Ishikawa (cell line): Measurements from ENCODE around the gene CPED1.

ENCODE experiments used
- CEBPB ChIP-seq: IDR thresholded peaks from 2 replicates; pipeline ENCODE4 v1.6.1; 2012
- CREB1 ChIP-seq: IDR thresholded peaks from 2 replicates; pipeline ENCODE4 v1.6.1; 2012; ENCODE audit warnings: low read depth
- EGR1 ChIP-seq: IDR thresholded peaks from 2 replicates; pipeline ENCODE4 v1.6.1; 2012
- EP300 ChIP-seq: IDR thresholded peaks from 2 replicates; pipeline ENCODE4 v1.6.1; 2012; ENCODE audit warnings: borderline replicate concordance
- FOXM1 ChIP-seq: IDR thresholded peaks from 2 replicates; pipeline ENCODE4 v1.6.1; 2012; ENCODE audit warnings: low read depth, borderline replicate concordance
- NFIC ChIP-seq: IDR thresholded peaks from 2 replicates; pipeline ENCODE4 v1.6.1; 2012
- RAD21 ChIP-seq: IDR thresholded peaks from 2 replicates; pipeline ENCODE4 v1.6.1; 2012; ENCODE audit warnings: low read depth
- TAF1 ChIP-seq: IDR thresholded peaks from 2 replicates; pipeline ENCODE4 v1.6.1; 2012; ENCODE audit warnings: low read depth, mild to moderate bottlenecking
- TCF12 ChIP-seq: IDR thresholded peaks from 2 replicates; pipeline ENCODE4 v1.6.1; 2012; ENCODE audit warnings: low read depth
- TEAD4 ChIP-seq: IDR thresholded peaks from 2 replicates; pipeline ENCODE4 v1.6.1; 2012
- YY1 ChIP-seq: IDR thresholded peaks from 2 replicates; pipeline ENCODE4 v1.6.1; 2012; ENCODE audit warnings: low read depth
- ZBTB7A ChIP-seq: IDR thresholded peaks from 2 replicates; pipeline ENCODE4 v1.6.1; 2012; ENCODE audit warnings: low read depth
- TF ChIP-seq, protein P1 (sequence below): IDR thresholded peaks from 2 replicates; pipeline ENCODE4 v1.6.1; 2012
- TF ChIP-seq, protein P2 (sequence below): IDR thresholded peaks from 2 replicates; pipeline ENCODE4 v1.6.1; 2012
- TF ChIP-seq, protein P3 (sequence below): IDR thresholded peaks from 2 replicates; pipeline ENCODE4 v1.6.1; 2012; ENCODE audit warnings: low read depth, mild to moderate bottlenecking

The CPED1 gene

DNA sequence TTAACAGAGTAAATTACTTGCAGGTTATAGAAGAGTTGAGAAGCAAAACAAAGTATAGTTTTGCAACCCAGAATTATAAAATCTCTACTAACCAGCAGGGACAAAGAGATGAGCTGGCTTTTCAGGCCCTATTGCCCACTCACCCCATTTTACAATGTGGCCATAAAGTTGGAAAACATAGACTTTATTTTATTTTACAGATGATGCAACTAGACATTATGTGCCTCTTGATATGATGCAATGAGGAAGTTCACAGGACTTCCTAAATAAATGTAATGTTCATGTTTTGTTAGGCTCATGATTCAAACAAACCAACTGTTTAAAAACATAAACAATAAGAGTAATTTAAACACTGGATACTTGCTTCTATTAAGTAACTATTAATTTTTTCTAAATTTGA lies 199.2 kb downstream of the CPED1 start:
- TF ChIP-seq, protein P1, sequence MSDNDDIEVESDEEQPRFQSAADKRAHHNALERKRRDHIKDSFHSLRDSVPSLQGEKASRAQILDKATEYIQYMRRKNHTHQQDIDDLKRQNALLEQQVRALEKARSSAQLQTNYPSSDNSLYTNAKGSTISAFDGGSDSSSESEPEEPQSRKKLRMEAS = no peak
- no peak for TF ChIP-seq TAF1

DNA sequence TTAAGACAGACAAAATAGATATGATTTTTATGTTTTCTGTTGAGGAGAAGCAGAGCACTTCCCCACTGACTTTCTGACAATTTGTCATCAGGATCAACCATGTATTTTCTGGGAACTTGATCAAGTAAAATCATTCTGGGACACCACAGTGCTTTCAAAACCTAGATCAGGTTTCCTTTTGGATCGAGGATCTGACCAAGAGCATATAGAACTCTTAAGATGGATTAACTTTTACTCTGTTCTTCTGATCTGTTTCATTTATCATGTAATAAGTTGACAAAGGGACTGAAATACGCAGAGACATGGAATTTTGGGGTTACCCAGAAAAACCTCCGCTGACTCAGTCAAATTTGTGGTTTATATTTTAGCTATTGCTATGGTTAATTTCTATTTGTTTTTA lies 204.3 kb downstream of the CPED1 start:
- TF ChIP-seq, protein P1 = no peak
- TF ChIP-seq RAD21 (no peak), TCF12 (no peak), NFIC (no peak), CREB1 (no peak), ZBTB7A (no peak), EGR1 (no peak), EP300 (no peak), YY1 (no peak), TAF1 (no peak), CEBPB (no peak), FOXM1 (no peak), TEAD4 (no peak)
- TF ChIP-seq, protein P2, sequence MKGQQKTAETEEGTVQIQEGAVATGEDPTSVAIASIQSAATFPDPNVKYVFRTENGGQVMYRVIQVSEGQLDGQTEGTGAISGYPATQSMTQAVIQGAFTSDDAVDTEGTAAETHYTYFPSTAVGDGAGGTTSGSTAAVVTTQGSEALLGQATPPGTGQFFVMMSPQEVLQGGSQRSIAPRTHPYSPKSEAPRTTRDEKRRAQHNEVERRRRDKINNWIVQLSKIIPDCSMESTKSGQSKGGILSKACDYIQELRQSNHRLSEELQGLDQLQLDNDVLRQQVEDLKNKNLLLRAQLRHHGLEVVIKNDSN = no peak
- TF ChIP-seq, protein P3, sequence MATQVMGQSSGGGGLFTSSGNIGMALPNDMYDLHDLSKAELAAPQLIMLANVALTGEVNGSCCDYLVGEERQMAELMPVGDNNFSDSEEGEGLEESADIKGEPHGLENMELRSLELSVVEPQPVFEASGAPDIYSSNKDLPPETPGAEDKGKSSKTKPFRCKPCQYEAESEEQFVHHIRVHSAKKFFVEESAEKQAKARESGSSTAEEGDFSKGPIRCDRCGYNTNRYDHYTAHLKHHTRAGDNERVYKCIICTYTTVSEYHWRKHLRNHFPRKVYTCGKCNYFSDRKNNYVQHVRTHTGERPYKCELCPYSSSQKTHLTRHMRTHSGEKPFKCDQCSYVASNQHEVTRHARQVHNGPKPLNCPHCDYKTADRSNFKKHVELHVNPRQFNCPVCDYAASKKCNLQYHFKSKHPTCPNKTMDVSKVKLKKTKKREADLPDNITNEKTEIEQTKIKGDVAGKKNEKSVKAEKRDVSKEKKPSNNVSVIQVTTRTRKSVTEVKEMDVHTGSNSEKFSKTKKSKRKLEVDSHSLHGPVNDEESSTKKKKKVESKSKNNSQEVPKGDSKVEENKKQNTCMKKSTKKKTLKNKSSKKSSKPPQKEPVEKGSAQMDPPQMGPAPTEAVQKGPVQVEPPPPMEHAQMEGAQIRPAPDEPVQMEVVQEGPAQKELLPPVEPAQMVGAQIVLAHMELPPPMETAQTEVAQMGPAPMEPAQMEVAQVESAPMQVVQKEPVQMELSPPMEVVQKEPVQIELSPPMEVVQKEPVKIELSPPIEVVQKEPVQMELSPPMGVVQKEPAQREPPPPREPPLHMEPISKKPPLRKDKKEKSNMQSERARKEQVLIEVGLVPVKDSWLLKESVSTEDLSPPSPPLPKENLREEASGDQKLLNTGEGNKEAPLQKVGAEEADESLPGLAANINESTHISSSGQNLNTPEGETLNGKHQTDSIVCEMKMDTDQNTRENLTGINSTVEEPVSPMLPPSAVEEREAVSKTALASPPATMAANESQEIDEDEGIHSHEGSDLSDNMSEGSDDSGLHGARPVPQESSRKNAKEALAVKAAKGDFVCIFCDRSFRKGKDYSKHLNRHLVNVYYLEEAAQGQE = no peak

DNA sequence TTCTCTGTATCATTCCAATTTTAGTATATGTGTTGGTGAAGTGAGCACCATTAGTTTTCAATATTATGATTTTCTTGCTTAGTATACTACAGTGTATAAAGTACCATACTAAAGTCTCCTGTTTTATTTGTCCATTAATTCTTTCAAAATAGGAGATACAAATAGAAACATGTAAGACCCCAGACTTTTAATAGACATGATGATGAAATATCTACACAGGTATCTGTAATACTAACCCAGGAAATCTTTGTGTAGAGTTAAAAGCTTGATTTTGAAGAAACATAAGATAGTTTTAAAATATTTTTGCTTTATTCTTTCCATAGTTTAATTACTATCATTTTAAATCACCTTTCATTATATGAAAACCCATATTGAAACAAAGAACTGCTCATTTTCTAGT lies 206.5 kb downstream of the CPED1 start:
- TF ChIP-seq ZBTB7A (no peak), CREB1 (no peak), NFIC (no peak)
- TF ChIP-seq, protein P3 = no peak
- TF ChIP-seq, protein P2 = no peak

DNA sequence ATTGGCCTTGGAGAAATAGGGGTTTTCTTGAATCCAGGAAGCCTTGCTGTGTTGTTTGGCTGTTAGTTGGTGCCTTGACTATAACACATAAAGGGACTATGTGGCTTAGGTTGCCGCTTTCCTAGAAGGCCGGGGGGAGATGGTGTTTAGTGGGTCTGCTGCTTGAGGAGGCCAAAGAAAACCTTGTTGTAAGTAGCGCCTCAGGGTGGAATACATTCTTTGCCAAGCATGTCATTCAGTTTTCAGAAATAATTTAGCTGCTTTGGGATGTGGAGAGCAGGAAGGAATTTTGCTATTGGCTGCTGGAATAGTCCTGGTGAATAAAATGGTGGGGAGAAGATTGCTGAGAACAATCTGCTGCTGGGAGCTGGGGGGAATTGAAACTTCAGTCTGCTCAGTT lies 207.4 kb downstream of the CPED1 start:
- TF ChIP-seq TEAD4 = no peak
- no peak for TF ChIP-seq CREB1
- TF ChIP-seq, protein P3 = no peak
- TF ChIP-seq EP300 = no peak

DNA sequence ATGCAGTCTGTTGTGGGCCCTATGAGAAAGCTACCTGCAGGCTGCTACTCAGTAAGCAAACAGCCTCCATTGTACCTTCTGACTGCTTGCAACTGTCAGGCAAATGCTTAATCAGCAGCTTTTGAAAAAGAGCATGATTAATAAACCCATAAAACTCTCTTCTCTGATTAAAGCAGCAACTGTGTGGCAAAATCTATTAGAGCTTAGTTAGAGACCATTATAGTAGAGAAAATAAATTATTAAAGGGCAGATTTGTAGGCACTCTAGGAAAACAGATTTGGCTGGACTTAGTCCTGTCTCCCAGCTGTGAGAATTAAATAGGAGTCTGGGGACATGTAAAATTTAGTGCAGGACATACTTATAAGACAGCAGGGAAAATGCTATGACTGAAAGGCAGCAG lies 207.8 kb downstream of the CPED1 start:
- no peak for TF ChIP-seq TCF12
- no peak for TF ChIP-seq EP300

DNA sequence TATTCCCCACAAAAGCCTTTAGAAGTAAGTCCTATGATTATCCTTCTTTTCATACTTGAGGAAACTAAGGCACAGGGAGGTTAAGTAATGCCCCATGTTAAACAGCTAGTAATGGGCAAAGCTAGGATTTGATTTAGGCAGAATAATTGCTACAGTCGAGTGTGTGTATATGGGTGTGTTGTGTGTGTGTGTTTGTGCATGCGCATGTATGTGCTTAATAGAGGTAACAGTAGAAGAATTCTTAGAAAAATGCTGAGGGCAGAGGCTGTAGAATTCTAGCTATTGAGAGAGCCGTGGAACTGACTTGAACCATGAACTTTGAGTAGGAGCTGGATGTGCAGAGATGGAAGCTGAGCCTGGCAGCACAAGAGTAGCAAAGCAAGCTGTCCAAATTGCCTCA lies 208.9 kb downstream of the CPED1 start:
- TF ChIP-seq TEAD4 = no peak
- TF ChIP-seq EP300 = no peak
- no peak for TF ChIP-seq TCF12
- TF ChIP-seq, protein P1 = no peak
- TF ChIP-seq RAD21 = no peak
- TF ChIP-seq ZBTB7A = no peak
- no peak for TF ChIP-seq CREB1
- TF ChIP-seq NFIC = no peak
- no peak for TF ChIP-seq TAF1
- no peak for TF ChIP-seq EGR1
- TF ChIP-seq FOXM1 = no peak
- no peak for TF ChIP-seq YY1
- no peak for TF ChIP-seq CEBPB
- TF ChIP-seq, protein P3 = no peak
- TF ChIP-seq, protein P2 = no peak
